ENCODE measurements around the gene AMFR.

DNA sequence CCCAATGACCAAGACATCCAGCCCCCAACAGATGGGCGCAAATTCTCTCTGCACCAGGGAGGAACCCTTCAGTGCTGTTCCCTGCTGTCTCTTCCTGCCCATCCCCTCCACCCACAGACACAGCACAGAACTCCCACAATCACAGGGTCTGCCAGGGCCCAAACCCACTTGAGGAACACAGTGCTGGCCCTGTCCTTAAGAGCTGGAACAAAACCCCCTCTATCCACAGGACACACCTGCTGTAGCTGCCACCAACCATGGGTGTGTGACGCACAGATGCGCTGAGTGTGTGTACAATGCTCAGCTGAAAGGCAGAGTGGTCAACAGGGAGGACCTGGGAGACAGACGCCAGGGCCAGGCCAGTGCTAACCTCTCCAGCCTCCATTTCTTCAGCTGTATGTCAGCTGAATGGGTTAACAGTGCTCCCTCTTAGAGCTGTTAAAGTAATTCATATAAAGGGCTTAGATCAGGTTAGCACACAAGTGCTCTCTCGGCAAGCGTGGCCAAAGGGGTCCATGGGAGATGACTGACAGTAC, 62.1 kb downstream of the AMFR start:
- TF ChIP-seq CTCF (conservative IDR thresholded peaks at IDR 0.05) = no peak
- no peak for TF ChIP-seq EZH2 (IDR thresholded peaks at IDR 0.05; ENCODE audit: low read depth)
